ENCODE measurements around the gene ZBED4.
A peak's percentile ranks its signal among the peaks of the same experiment; 100 is the strongest.

Gene ZBED4

GRCh38 chr22:49917974-49918910 lies 64.6 kb downstream of the ZBED4 start, which contains the start of the genes ALG12 and CRELD2:
Gene ALG12, minus strand, starts transcription at chr22:49918438. Its CDS starts 4,673 bp downstream, at chr22:49913765.
Gene CRELD2, plus strand, starts transcription at chr22:49918634. Its CDS starts 136 bp downstream, at chr22:49918770.
- no peaks in the 10 kb centered on the region for H3K27me3 ChIP-seq (ENCODE audit: low read length)
- H3K79me2 ChIP-seq (ENCODE audit: insufficient read depth, low read length): peaks cover 14% of the 10 kb centered on the region
- TF ChIP-seq CTCF (IDR thresholded peaks at IDR 0.05; ENCODE audit: insufficient read depth, low read length, poor library complexity, severe bottlenecking) (no peak), EZH2phosphoT487 (conservative IDR thresholded peaks at IDR 0.05; ENCODE audit: low read length) (no peak)
- H3K27ac ChIP-seq (ENCODE audit: low read depth, low read length): peak within 1 kb of the TSS; percentile 73
- H3K9me3 ChIP-seq (ENCODE audit: insufficient read depth, low read length): no peaks in the 10 kb centered on the region
- H4K20me1 ChIP-seq (ENCODE audit: low read depth, low read length): no peaks in the 10 kb centered on the region
- no peaks in the 10 kb centered on the region for H3K36me3 ChIP-seq (ENCODE audit: low read length)
- H3K4me2 ChIP-seq (ENCODE audit: low read depth, low read length, poor library complexity, severe bottlenecking): peak within 1 kb of the TSS; percentile 99
- H3F3A ChIP-seq (ENCODE audit: insufficient read depth): no peaks in the 10 kb centered on the region
- peak within 1 kb of the TSS; percentile 93 for H3K4me3 ChIP-seq (ENCODE audit: insufficient read depth, low read length, poor library complexity, severe bottlenecking)
- H3K9ac ChIP-seq (ENCODE audit: low read length): peak within 1 kb of the TSS; percentile 85
- H2AFZ ChIP-seq (ENCODE audit: low read depth, low read length, severe bottlenecking): peak within 1 kb of the TSS; percentile 82
- no peaks in the 10 kb centered on the region for H3K9me2 ChIP-seq (replicated peaks; ENCODE audit: insufficient read depth, low read length)

GRCh38 chr22:49918911-49919881 lies 65.6 kb downstream of the ZBED4 start:
- H3K27ac ChIP-seq (ENCODE audit: low read depth, low read length): no peak overlapping the region
- peak overlapping the region; percentile 73 for H3K4me2 ChIP-seq (ENCODE audit: low read depth, low read length, poor library complexity, severe bottlenecking)
- peaks cover 14% of the 10 kb centered on the region for H3K79me2 ChIP-seq (ENCODE audit: insufficient read depth, low read length)
- H3K9me2 ChIP-seq (replicated peaks; ENCODE audit: insufficient read depth, low read length): no peaks in the 10 kb centered on the region
- H3K4me3 ChIP-seq (ENCODE audit: insufficient read depth, low read length, poor library complexity, severe bottlenecking): peak overlapping the region; percentile 69
- no peaks in the 10 kb centered on the region for H3K36me3 ChIP-seq (ENCODE audit: low read length)
- H2AFZ ChIP-seq (ENCODE audit: low read depth, low read length, severe bottlenecking): no peak overlapping the region
- H3F3A ChIP-seq (ENCODE audit: insufficient read depth): peaks cover 8% of the 10 kb centered on the region
- H3K9ac ChIP-seq (ENCODE audit: low read length): peak overlapping the region; percentile 85
- no peaks in the 10 kb centered on the region for H3K9me3 ChIP-seq (ENCODE audit: insufficient read depth, low read length)
- no peaks in the 10 kb centered on the region for H4K20me1 ChIP-seq (ENCODE audit: low read depth, low read length)
- no peaks in the 10 kb centered on the region for H3K27me3 ChIP-seq (ENCODE audit: low read length)
- TF ChIP-seq EZH2phosphoT487 (conservative IDR thresholded peaks at IDR 0.05; ENCODE audit: low read length) (no peak), CTCF (IDR thresholded peaks at IDR 0.05; ENCODE audit: insufficient read depth, low read length, poor library complexity, severe bottlenecking) (no peak)

GRCh38 chr22:49920859-49921258 lies 67.2 kb downstream of the ZBED4 start:
- Histone ChIP-seq H3K27ac (ENCODE audit: low read depth, low read length) (no peak overlapping the region), H3K27me3 (ENCODE audit: low read length) (no peaks in the 10 kb centered on the region), H3K9me2 (replicated peaks; ENCODE audit: insufficient read depth, low read length) (no peaks in the 10 kb centered on the region), H3K79me2 (ENCODE audit: insufficient read depth, low read length) (peaks cover 14% of the 10 kb centered on the region), H4K20me1 (ENCODE audit: low read depth, low read length) (no peaks in the 10 kb centered on the region), H3K4me2 (ENCODE audit: low read depth, low read length, poor library complexity, severe bottlenecking) (no peak overlapping the region), H3F3A (ENCODE audit: insufficient read depth) (peaks cover 24% of the 10 kb centered on the region), H3K9me3 (ENCODE audit: insufficient read depth, low read length) (no peaks in the 10 kb centered on the region), H3K9ac (ENCODE audit: low read length) (no peak overlapping the region), H3K4me3 (ENCODE audit: insufficient read depth, low read length, poor library complexity, severe bottlenecking) (no peak overlapping the region), H3K36me3 (ENCODE audit: low read length) (no peaks in the 10 kb centered on the region), H2AFZ (ENCODE audit: low read depth, low read length, severe bottlenecking) (no peak overlapping the region)
- TF ChIP-seq EZH2phosphoT487 (conservative IDR thresholded peaks at IDR 0.05; ENCODE audit: low read length) (no peak), CTCF (IDR thresholded peaks at IDR 0.05; ENCODE audit: insufficient read depth, low read length, poor library complexity, severe bottlenecking) (no peak)
